Muscle of arm (tissue), 12 donors: ENCODE data around the gene ALLC. TPM values are rescaled to one million over a fixed set of nuclear protein-coding genes. Genes with fewer than 3 reads are reported as not detected.
A peak's percentile ranks its signal among the peaks of the same experiment; 100 is the strongest.

Source experiments
- DNase-seq: peaks from one replicate; pipeline ENCODE4 v3.0.0-alpha.2; 2013
- polyA plus RNA-seq, 12 donors: library from polyadenylated mRNA; unstranded; fragments of 120-200 nt; gene quantifications; one replicate each; pipeline ENCODE4 v1.2.1, GENCODE V29; 2013; ENCODE audit not compliant: insufficient read length in 12 of 12

The ALLC gene
- polyA plus RNA-seq, 12 donors, result 0.25 TPM; not detected in 11

DNA sequence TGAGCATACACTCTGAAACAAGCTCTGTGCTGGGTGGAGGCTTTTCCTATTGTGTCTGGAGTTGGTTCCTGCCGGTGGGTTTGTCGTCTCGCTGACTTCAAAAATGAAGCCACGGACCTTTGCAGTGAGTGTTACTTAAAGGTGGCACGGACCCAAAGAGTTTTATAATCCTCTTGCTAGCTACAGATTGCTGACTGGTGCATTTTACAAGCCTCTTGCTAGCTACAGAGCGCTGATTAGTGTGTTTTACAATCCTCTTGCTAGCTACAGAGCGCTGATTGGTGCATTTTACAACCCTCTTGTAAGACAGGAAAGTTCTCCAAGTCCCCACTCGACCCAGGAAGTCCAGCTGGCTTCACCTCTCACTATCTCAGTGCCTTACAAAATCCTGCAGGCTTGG, 60.7 kb downstream of the ALLC start:
- DNase-seq, result no peak

DNA sequence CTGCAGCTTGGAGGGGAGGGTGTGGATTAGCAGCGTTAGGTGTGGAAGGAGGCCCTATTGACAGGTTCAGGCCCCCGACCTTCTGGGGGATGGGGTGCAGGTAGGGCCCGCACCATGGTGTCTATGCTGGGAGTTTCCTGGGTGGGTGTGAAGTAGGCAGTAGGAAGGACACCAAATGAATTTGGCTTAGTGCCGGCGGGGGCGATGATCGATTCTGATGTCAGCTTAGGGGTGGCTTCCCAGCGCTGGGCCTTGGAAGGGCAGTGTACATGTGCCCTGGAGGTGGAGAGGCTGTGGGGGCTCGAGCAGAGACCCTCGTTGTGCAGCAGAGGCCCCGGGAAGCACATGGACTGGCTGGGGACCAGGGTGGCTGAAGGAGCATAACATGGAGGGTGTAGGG, 67.0 kb downstream of the ALLC start:
- no peak for DNase-seq

DNA sequence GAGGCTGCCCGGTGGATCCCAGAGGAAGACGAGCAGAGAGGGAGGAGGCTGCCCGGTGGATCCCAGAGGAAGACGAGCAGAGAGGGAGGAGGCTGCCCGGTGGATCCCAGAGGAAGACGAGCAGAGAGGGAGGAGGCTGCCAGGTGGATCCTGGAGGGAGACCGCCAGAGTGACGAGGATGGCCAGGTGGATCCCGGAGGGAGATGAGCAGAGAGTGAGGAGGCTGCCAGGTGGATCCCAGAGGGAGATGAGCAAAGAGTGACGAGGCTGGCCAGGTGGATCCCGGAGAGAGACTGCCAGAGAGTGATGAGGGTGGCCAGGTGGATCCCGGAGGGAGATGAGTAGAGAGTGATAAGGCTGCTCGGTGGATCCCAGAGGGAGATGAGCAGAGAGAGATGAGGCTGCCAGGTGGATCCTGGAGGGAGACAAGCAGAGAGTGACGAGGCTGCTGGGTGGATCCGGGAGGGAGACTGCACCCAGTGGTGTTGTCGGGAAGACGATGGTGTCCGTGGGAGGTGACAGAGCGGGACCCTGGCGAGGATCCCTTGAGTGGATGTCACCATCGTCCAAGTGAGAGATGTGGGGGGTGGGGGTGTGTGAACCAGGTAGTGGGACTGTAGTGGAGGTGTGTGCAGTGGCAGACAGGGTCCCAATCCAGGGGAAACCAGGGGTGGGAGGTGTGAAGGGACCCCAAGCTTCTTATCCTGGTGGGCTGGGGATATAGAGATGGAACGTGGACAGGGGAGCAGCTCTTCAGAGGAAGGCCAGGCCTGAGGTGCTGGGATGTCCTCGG, 67.7 kb downstream of the ALLC start:
- no peak for DNase-seq

DNA sequence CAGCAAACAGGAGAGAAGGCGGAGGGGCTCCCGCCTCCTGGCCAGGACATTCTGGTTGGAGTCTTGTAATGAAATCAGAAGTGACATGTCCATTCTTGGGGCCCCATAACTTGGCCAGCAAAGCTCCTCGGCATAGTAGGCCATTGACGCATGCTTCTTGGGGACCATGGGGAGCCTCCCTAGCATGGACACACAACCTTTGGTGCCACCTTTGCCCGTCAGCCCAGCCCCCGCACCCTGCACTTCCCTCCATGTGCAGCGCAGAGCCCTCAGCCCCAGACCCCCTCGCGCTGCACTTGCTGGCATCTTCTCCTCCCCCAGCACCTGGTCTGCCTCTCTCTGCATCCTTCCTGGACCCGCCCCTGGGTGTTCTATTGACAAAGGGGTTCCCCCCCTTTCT, 68.5 kb downstream of the ALLC start:
- DNase-seq, result no peak

DNA sequence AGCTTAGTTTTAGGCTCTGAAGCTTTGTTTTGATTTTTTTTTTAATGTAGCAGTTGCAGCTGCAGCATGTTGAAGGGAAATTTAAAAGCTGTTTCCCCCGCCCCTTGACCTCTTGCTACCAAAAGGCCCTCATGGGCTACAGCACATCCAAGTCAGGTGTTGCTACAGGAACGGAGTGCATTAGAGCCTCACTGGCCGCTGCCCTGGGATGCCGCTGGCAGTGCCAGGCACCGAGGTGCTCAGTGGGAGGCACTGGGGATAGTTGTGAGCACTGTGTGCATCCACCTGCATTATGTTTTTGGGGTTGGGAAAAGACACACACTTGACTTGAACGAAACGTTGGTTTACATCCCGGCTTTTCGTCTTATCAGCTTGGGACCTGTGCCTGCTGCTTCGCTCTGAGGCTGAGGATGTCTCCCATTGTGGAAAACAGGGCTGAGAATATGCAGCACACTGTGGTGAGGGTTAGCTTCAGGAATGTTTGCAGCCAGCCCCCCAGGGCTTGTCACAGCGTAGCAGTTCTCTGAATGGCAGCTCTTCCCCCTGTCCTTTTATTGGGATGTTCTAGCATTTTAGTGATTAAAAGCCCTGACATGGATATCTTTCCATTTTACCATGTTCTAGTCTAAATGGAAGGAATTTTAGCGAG, 69.5 kb downstream of the ALLC start:
- no peak for DNase-seq

DNA sequence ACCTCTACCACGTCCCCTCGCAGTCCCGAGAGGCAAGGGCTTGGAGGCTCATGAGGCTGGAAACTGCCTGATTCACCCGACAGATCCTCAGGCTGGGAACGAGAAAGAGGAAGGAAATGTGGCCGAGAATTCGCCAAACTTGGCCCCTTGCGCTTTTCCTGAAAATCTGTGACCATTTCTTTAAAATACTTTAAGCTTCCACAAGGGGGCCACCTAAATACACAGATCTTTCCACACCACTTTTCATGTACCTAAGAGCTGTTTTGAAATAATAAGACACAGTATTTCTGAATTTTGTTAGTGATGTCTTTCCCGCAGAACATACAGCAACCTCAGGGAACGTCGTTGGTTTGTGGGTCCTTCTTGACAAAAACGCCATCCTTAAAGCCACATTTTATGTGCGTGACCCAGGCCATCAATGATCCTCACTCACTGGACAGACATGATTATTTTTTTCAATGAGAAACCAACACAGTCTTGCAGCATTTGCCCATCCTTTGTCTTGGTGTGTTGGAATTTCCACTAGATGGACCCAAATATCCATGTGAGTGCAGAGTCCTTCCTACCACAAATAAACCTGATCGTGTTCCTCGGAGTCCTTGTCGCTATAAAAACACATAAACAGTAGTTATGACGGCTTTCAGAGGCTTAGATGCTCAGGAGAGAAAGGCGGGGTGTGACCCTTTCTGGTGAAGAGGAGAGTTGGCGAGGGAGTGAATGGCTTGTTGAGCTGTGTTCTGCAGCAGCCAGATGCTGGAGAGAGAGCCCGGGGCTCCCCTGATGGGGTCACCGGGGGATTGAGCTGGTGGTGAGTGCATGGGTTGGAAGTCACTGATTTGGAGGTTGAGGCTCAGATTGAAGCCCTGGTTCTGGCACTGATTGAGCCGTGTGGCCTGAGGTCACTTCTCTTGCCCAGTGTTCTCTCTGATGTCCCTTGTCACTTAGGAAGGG, 70.4 kb downstream of the ALLC start:
- peak; percentile 79 for DNase-seq

DNA sequence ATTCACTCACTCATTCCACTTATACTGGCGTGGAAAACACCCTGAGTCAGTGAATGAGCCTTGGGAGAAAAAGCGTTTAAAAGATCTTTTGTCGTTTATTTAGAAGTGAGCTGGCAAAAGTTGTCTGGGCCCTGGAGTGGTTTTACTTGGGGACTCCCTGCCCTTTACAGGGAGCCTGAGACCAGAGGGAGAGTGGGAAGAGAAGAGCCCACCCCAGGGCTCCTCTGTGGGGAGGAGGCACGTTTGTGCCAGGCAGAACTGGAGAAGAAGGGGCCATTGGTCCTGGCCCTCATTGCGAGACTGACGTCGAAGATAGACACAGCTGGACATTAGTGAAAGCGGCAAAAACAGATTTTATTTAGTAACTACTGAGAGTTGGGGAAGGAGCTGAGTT, 71.1 kb downstream of the ALLC start:
- no peak for DNase-seq

DNA sequence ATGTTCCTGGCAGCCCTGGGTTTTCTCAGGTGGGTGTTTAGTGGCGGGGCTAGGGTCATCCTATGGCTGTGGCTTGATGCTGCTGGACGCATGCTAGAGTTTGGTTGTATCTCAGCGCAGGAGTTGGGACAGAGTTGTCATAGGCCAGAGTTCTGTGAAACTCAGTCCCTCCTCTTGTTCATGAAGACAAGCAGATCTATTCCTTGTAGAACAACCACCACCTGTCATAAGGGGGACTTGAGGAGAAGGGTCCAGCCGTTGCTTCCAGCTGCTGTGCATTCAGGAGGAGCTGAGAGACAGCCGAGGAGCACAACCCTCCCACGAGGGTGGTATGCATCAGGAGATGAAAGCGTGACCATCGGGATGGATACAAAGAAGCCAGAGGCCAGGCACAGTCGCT, 71.8 kb downstream of the ALLC start:
- no peak for DNase-seq

DNA sequence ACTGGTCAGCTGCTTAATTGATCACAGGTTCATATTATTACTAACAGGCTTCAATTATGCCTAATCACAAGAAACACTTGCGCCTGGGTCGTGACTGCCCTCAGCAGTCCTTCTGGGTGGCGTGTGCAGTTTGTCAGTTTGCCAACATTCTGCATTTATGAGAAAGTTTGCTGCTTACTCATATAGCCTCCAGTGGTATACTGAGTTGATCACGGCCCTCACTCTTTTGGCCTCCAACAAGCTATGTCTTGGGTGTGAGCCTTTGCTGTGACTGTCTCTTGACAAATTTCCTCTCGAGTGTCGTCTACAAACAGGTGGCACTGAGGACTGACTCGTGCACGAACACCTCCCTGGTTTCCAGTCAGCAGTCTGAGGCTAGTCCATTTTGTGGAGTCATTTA, 72.6 kb downstream of the ALLC start:
- DNase-seq, result no peak

DNA sequence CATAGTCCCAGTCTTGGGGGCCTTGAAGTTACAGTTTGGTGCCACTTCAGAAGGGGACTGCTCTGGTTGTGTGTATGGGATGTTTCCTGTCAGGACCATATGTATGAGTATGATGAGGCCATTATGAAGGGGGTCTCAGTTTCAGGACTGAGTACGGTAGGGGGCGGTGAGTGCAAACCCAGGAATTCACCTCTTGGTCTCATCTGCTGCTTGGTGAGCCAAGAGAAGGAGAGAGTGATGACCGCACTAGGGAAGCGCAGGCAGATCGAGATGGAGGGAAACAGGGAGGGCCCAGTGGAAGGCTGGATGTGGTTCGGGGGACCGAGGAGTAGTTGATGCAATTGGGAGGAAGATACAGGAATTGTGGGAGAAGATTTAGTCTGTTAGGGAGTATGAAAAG, 73.8 kb downstream of the ALLC start:
- DNase-seq, result no peak

DNA sequence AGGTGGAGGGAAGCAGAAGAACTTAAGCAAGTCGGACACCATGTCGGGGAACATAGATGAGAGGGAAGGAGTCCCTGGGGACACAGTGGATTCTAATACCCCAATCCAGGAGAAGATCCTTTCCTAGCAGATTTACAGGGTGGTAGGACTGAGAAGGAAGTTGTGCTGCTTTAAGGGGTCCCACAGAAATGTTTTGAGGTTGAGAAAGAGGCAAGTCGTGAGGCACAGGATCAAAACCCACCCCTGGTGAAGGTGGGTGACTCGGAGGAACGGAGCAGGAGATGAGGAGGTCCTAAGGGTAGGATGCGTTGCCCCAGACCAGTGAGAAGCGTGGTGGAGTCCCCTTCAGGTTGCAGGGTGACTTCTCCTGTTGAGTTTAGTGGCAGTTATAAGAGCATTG, 78.1 kb downstream of the ALLC start:
- DNase-seq, result no peak

DNA sequence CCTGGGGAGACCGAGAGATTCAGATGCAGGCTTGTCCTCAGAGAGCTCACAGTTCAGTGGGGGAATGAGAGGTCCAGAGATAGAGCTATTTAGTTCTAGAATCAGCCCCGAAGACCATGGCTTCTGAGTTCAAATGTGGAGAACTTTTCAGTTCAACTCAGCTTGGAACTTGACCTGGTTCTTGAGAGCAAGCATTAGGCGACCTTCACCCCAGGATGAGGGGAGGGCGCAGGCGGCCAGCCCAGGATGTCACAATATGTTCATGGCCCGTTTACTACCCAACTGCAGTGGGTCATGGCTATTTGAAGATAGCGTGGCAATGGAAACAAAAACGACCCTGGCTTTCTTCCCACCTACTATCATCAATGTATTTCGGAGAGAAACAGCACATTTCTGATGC, 79.1 kb downstream of the ALLC start:
- DNase-seq, result no peak

DNA sequence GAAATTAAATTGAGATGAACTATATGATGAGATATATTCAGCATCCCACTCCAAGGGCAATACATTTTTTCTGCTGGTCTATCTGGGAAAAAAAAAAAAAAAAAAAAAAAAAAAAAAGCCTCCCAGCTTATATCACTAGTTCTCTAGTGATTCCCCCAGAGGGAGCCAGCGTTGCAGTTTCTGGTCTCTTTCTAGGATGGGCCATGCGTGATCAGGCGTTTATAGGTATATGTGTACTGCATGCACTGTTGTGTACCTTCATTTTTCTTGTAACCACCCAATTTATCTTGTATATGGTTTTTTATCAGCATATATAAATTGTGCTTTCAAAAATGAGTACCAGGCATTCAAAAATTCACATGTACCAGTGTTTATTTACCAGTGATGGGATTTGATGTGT, 80.5 kb downstream of the ALLC start:
- DNase-seq, result no peak

DNA sequence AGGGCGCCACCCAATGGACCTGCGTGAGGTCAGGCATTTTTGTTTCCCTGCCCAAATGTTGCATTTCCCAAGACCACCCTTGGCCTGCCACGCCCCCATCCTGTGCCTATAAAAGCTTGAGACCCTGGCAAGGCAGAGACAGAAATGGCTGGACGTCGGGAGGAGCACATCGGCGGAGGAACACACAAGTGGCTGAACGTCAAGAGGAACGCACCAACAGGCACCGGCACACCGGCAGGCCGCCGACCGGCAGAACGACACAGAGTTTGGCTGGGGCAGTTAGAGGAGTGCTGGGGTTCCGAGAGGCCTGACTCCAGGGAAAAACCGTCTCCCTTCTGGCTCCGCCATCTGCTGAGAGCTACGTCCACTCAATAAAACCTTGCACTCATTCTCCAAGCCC, 81.3 kb downstream of the ALLC start:
- no peak for DNase-seq

DNA sequence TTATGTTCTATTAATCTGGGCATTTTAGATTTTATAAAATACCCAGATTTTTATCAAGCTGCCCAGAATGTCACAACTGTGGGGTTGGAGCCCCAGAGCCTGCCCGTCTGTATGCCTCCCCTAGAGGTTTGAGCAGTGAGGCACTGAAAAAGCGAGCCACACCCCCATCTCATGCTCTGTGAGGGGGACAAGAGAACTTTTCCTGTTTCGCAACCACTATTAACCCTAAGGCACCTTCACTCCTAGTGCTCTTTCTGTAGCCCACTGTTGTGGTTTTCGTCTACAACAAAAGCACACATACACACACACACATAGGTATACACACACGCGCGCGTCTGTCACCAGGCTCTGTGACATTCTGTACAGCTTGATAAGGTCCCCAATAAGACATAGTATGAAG, 83.4 kb downstream of the ALLC start:
- no peak for DNase-seq

DNA sequence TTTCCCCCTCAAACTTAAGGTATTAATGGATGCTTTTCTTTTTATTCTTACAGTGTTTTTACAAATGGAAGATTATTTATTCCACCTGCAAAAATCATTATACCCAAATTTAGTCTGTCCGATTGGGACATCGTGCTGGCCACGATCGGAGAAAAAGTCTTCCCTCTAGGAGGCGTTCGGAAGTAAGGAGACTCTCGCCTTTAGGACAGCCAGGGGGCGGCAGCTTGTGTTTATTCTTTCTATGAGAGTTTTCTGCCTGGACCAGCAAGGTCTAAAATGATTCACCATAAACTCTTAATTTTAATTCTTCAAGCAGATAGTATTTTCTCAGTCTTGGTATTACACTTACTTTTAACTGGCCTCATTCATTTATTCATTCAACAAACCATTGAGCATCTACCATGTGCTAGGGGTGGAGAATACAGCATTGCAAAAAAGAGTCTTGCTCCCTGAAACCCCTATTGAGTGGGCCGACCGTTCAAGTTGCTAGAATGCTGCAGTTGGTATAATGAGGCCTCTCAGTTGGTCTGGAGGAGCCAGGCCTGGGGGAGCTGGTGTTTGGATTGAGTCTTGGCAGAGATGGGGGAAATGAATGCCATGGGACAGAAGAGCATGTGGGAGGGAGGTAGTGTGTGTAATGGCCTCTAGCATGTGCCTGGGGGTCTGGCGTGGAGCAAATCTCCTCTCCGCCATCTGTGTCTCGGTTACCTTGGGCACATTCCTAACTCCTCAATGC, 84.0 kb downstream of the ALLC start:
- DNase-seq, result no peak

DNA sequence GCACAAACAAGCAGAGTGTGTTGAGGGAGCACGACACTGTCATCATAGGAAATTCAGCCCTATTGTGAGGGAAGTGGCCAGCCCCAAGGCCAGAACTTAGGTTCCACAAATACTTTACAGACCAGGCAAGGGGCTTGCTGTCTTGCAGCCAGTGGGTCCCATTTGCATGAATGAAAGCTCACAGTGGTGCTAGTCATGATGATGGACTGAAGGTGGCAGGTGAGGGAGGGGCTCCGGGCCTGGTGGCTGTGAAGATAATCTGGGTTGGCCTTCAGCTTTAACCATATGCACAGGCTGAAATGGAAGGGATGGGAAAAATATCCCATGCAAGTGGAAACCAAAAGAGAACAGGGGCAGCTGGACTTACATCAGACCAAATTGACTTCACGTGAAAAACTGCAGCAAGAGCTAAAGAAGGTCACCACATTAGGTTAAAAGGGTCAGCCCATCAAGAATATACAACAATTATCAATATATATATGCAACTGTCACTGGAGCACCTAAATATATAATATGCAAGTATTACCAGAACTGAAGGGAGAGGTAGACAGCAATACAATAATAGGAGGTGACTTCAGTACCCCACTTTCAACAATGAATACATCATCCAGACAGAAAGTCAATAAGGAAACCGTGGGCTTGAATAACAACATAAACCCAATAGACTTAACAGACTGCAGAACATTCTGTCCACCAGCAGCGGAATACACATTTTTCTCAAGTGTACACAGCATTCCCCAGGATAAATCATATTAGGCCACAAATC, 84.9 kb downstream of the ALLC start:
- DNase-seq, result no peak

DNA sequence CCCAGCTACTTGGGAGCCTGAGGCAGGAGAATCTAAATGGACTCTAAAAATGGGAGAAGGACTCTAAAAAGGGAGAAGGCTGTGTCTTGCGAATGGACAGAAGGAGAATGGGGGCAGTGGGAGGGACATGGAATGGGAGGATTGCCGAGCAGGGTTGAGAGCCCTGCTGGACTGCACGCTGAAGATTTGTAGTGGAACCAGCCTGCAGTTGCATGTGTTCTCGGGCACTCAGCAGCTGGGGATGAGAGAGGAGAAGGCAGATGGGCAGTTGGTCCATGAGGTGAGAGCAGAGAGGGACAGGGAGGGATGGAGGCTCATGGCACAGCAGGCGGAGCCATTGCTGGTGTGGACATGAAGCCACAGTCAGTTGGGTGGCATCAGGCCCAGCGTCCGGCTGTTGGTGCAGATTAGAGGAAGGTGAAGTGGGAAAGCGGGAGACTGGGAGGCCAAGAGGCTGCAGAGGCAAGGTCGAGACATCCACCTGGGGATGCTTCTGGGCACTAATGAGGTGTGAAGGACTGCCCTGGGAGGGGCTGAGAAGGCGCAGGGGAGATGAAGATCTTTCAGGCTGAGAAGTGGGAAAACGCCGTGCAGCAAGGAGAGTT, 86.1 kb downstream of the ALLC start:
- DNase-seq, result no peak

DNA sequence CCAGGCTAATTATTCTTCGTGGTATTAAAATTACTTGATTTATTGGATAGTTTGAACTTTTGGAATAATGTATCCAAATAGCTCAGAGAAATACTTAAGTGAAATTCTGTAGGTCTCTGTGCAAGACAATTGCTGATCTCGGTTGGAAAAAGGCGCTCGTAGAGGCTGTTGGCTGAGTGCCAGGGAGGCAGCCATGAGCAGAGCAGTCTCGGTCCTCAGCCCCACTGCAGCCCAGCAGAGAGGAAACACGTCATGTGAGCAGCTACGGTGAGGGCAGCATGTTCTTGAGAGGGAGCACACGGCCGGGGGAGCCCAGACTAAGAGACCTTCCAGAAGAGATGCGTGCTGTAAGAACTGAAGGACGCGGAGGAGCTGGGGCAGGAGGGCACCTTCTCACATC, 87.9 kb downstream of the ALLC start:
- no peak for DNase-seq

DNA sequence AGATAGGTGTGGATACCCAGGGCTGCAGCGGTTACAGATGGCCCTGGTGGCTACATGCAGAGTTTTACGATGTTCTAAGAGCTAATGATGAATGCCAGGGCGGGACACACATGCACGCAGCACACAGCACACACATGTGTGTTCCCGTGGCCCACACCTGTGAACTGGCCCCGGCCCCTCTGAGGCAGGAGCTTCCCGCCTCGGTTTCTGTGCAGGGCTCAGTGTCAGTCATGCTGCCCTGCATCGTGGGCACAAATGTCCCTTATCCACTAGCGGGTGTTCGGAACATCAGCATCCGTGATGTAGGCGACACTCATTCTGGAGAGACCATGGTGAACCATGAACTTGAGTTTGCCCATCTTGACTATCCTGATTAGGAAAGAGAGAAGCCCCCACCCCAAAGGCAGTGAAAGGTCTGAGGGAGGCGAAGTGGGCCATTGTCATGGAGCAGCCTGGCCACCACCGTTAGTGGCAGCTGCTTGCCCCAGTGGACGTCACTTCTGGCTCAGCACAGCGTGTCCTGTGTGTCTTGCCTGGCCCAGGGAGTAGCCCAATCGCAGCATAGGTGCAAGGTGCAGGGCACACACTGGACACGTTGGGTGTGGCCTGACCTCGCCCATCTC, 89.1 kb downstream of the ALLC start:
- DNase-seq, result no peak
